SK-N-SH (cell line): ENCODE measurements around the gene TMEM170A.

Experiments
- CTCF ChIP-seq: fragments of 200-600 bp; sonication (generic); IDR thresholded peaks from 2 replicates; pipeline ENCODE4 v1.6.1; 2017; ENCODE audit warnings: antibody characterized with exemption, mild to moderate bottlenecking, moderate library complexity
- EP300 ChIP-seq, 2 experiments: IDR thresholded peaks; 2 replicates each; pipeline versions ENCODE4 v1.4.0 to v1.6.1; 2012; ENCODE audit warnings: borderline replicate concordance in 1 of 2, low read depth in 1 of 2, low read length in 1 of 2
- RCOR1 ChIP-seq: fragments of 150-350 bp; IDR thresholded peaks from 2 replicates; pipeline ENCODE4 v1.6.1; 2017; ENCODE audit warnings: antibody characterized with exemption, low read length
- RXRA ChIP-seq: IDR thresholded peaks from 2 replicates; pipeline ENCODE4 v1.4.0; 2012; ENCODE audit warnings: low read depth, mild to moderate bottlenecking, borderline replicate concordance
- TAF1 ChIP-seq: IDR thresholded peaks from 2 replicates; pipeline ENCODE4 v1.6.1; 2012; ENCODE audit warnings: low read depth, mild to moderate bottlenecking, low read length, moderate library complexity, borderline replicate concordance
- USF2 ChIP-seq: fragments of 150-350 bp; IDR thresholded peaks from 2 replicates; pipeline ENCODE4 v1.6.1; 2017; ENCODE audit warnings: antibody characterized with exemption, low read length, low read depth, borderline replicate concordance

- TF ChIP-seq CTCF, result peak; percentile 74
- no peak for TF ChIP-seq EP300 (IDR thresholded peaks at IDR 0.05; ENCODE audit: borderline replicate concordance in 1 of 2, low read depth in 1 of 2, low read length in 1 of 2)
- TF ChIP-seq TAF1, result no peak
- TF ChIP-seq RXRA, result no peak
- no peak for TF ChIP-seq RCOR1
- no peak for TF ChIP-seq USF2
These were observed 7.5 kb upstream of the TMEM170A start for GRCh38 chr16:75471723-75472633.
